Liver (tissue), 9 donors: ENCODE results near the gene CDPF1. TPM values are rescaled to one million over a fixed set of nuclear protein-coding genes. Genes with fewer than 3 reads are reported as not detected.

Source experiments
- DNase-seq: peaks from one replicate; pipeline ENCODE4 v3.0.0-alpha.2; 2017; ENCODE audit warnings: low spot score
- H3K27ac ChIP-seq, 2 donors: one replicate each; pipeline ENCODE4 v1.7.0; 2013; ENCODE audit warnings: inconsistent platforms in 2 of 2, low read length in 2 of 2, control low read depth in 1 of 2, low read depth in 1 of 2, mild to moderate bottlenecking in 1 of 2
- H3K27me3 ChIP-seq, 4 donors: one replicate each; pipeline versions ENCODE4 v1.6.1 to v1.7.0; 2013; ENCODE audit warnings: low read length in 3 of 4, inconsistent platforms in 1 of 4, mild to moderate bottlenecking in 1 of 4, moderate library complexity in 1 of 4; ENCODE audit not compliant: control insufficient read depth in 4 of 4, insufficient read depth in 4 of 4
- H3K36me3 ChIP-seq, 4 donors: one replicate each; pipeline versions ENCODE4 v1.6.1 to v1.7.0; 2013; ENCODE audit warnings: low read length in 3 of 4, mild to moderate bottlenecking in 3 of 4, low read depth in 1 of 4, moderate library complexity in 1 of 4; ENCODE audit not compliant: control insufficient read depth in 4 of 4, insufficient read depth in 3 of 4
- H3K4me1 ChIP-seq, 4 donors: one replicate each; pipeline versions ENCODE4 v1.6.1 to v1.7.0; 2013; ENCODE audit warnings: low read length in 3 of 4, mild to moderate bottlenecking in 3 of 4, moderate library complexity in 1 of 4; ENCODE audit not compliant: control insufficient read depth in 4 of 4, insufficient read depth in 4 of 4
- H3K4me3 ChIP-seq, 3 donors: one replicate each; pipeline versions ENCODE4 v1.6.1 to v1.7.0; 2013; ENCODE audit warnings: low read length in 3 of 3, control low read depth in 1 of 3, low read depth in 1 of 3, mild to moderate bottlenecking in 1 of 3
- H3K9ac ChIP-seq, 2 donors: one replicate each; pipeline ENCODE4 v1.7.0; 2013; ENCODE audit warnings: low read length in 2 of 2, mild to moderate bottlenecking in 2 of 2, moderate library complexity in 2 of 2, control low read depth in 1 of 2, low read depth in 1 of 2
- H3K9me3 ChIP-seq, 4 donors: one replicate each; pipeline versions ENCODE4 v1.6.1 to v1.7.0; 2013; ENCODE audit warnings: low read length in 3 of 4; ENCODE audit not compliant: control insufficient read depth in 4 of 4
- ATF3 ChIP-seq: IDR thresholded peaks from 2 replicates; pipeline ENCODE4 v1.6.1; 2016; ENCODE audit warnings: antibody characterized with exemption
- CTCF ChIP-seq: fragments of 150-350 bp; IDR thresholded peaks from 2 replicates; pipeline ENCODE4 v1.5.1; 2017; ENCODE audit warnings: improper control_type of control experiment, low read depth, low read length; ENCODE audit not compliant: missing input control
- EGR1 ChIP-seq, 2 donors: IDR thresholded peaks; 2 replicates each; pipeline ENCODE4 v1.6.1; 2016 to 2018; ENCODE audit warnings: antibody characterized with exemption in 2 of 2, low read depth in 2 of 2
- FOXA1 ChIP-seq: IDR thresholded peaks from 2 replicates; pipeline ENCODE4 v1.6.1; 2016; ENCODE audit warnings: antibody characterized with exemption
- FOXA2 ChIP-seq: IDR thresholded peaks from 2 replicates; pipeline ENCODE4 v1.6.1; 2016; ENCODE audit warnings: antibody characterized with exemption
- GABPA ChIP-seq, 2 donors: IDR thresholded peaks in 1 of 2; conservative IDR thresholded peaks in 1 of 2; 2 replicates each; pipeline ENCODE4 v1.6.1; 2016; ENCODE audit warnings: antibody characterized with exemption in 2 of 2, mild to moderate bottlenecking in 1 of 2, moderate library complexity in 1 of 2
- HNF4A ChIP-seq, 2 donors: conservative IDR thresholded peaks; 2 replicates each; pipeline ENCODE4 v1.6.1; 2016; ENCODE audit warnings: antibody characterized with exemption in 2 of 2, mild to moderate bottlenecking in 2 of 2
- HNF4G ChIP-seq: IDR thresholded peaks from 2 replicates; pipeline ENCODE4 v1.6.1; 2016; ENCODE audit warnings: antibody characterized with exemption
- JUND ChIP-seq, 2 donors: IDR thresholded peaks; 2 replicates each; pipeline ENCODE4 v1.6.1; 2016; ENCODE audit warnings: antibody characterized with exemption in 2 of 2
- MAX ChIP-seq: IDR thresholded peaks from 2 replicates; pipeline ENCODE4 v1.6.1; 2016; ENCODE audit warnings: antibody characterized with exemption
- NR2F2 ChIP-seq: IDR thresholded peaks from 2 replicates; pipeline ENCODE4 v1.6.1; 2016; ENCODE audit warnings: antibody characterized with exemption
- RAD21 ChIP-seq, 2 donors: IDR thresholded peaks; 2 replicates each; pipeline ENCODE4 v1.6.1; 2016; ENCODE audit warnings: antibody characterized with exemption in 2 of 2, mild to moderate bottlenecking in 2 of 2
- REST ChIP-seq: IDR thresholded peaks from 2 replicates; pipeline ENCODE4 v1.6.1; 2016; ENCODE audit warnings: antibody characterized with exemption, mild to moderate bottlenecking
- RXRA ChIP-seq, 2 donors: IDR thresholded peaks; 2 replicates each; pipeline ENCODE4 v1.6.1; 2017 to 2018; ENCODE audit warnings: antibody characterized with exemption in 2 of 2, mild to moderate bottlenecking in 1 of 2
- SP1 ChIP-seq: IDR thresholded peaks from 2 replicates; pipeline ENCODE4 v1.6.1; 2018; ENCODE audit warnings: antibody characterized with exemption, mild to moderate bottlenecking
- TAF1 ChIP-seq: conservative IDR thresholded peaks from 2 replicates; pipeline ENCODE4 v1.6.1; 2016; ENCODE audit warnings: antibody characterized with exemption, mild to moderate bottlenecking
- YY1 ChIP-seq: IDR thresholded peaks from 2 replicates; pipeline ENCODE4 v1.6.1; 2016; ENCODE audit warnings: antibody characterized with exemption, mild to moderate bottlenecking
- ZBTB33 ChIP-seq: IDR thresholded peaks from 2 replicates; pipeline ENCODE4 v1.6.1; 2016; ENCODE audit warnings: antibody characterized with exemption
- WGBS: extraction: QIAGEN DNeasy Blood & Tissue Kit; methylation state at CpG from one replicate; pipeline ENCODE4 v1.1.7; 2013; 5-methylcytosine and 5-hydroxymethylcytosine counted together
- polyA plus RNA-seq, 2 donors: library from polyadenylated mRNA; stranded (reverse) in 1 of 2; unstranded in 1 of 2; fragments of 200-250 nt in 1 of 2; fragments of >200 nt in 1 of 2; fragmentation: Nextera tagmentation in 1 of 2; extraction: Ambion mirVana in 1 of 2; gene quantifications; one replicate each; pipeline versions ENCODE4 v1.2.1 to v1.2.3, GENCODE V29; 2013 to 2015
- total RNA-seq, 2 donors: library from RNA; depleted of rRNA; stranded (reverse); fragments of >200 nt; gene quantifications; one replicate each; pipeline ENCODE4 v1.2.3, GENCODE V29; 2014
- donor health status: healthy.
- donor health status: healthy.
- donor health status: healthy.
- donor health status: healthy.
- donor health status: healthy.

CDPF1 gene
- total and polyA plus RNA-seq, 4 donors, result 3.9 to 6.6 (median 5.3) TPM

- H3K4me3 ChIP-seq, result no peak overlapping the region
- DNase-seq, result no peak
- TF ChIP-seq FOXA1 (no peak), REST (no peak), SP1 (no peak), RXRA (IDR thresholded peaks at IDR 0.05) (no peak), EGR1 (IDR thresholded peaks at IDR 0.05; ENCODE audit: low read depth in 2 of 2) (no peak), ATF3 (no peak), FOXA2 (no peak), TAF1 (no peak), MAX (no peak), YY1 (no peak), HNF4G (no peak), CTCF (no peak)
- H3K9ac ChIP-seq, result no peak overlapping the region
- no peaks in the 10 kb centered on the region for H3K4me1 ChIP-seq
- H3K27ac ChIP-seq, result no peak overlapping the region
- no peaks in the 10 kb centered on the region for H3K27me3 ChIP-seq
- 98% methylated on average over 29 of the region's 29 CpGs for WGBS
- no peaks in the 10 kb centered on the region for H3K9me3 ChIP-seq
- H3K36me3 ChIP-seq, result peaks cover 16 to 62% (median 48%) of the 10 kb centered on the region in 4 donors
Observed at GRCh38 chr22:46214149-46214548, 35.9 kb downstream of the CDPF1 start.

GRCh38 chr22:46213052-46213451 lies 37.0 kb downstream of the CDPF1 start:
- Histone ChIP-seq H3K36me3 (peaks cover 14 to 64% (median 49%) of the 10 kb centered on the region in 4 donors), H3K9me3 (peaks cover 0 to 4% (median 3%) of the 10 kb centered on the region in 4 donors), H3K9ac (no peak overlapping the region), H3K27ac (no peak overlapping the region), H3K4me1 (no peaks in the 10 kb centered on the region), H3K27me3 (no peaks in the 10 kb centered on the region), H3K4me3 (no peak overlapping the region)
- no peak for DNase-seq
- WGBS, result 98% methylated on average over 4 of the region's 4 CpGs
- TF ChIP-seq TAF1 (no peak), HNF4G (no peak), RXRA (IDR thresholded peaks at IDR 0.05) (no peak), CTCF (no peak), NR2F2 (no peak), ZBTB33 (no peak), HNF4A (conservative IDR thresholded peaks at IDR 0.05) (no peak), REST (no peak), SP1 (no peak), FOXA1 (no peak), MAX (no peak), RAD21 (IDR thresholded peaks at IDR 0.05) (no peak), EGR1 (IDR thresholded peaks at IDR 0.05; ENCODE audit: low read depth in 2 of 2) (no peak), JUND (IDR thresholded peaks at IDR 0.05) (no peak), YY1 (no peak), GABPA (IDR thresholded peaks at IDR 0.05 in 1 of 2, conservative IDR thresholded peaks at IDR 0.05 in 1 of 2) (no peak)
